K562 (cell line): ENCODE results near the gene GPR25. TPM values are rescaled to one million over a fixed set of nuclear protein-coding genes. Genes with fewer than 3 reads are reported as not detected.

Experiments used
- CCNT2 ChIP-seq: IDR thresholded peaks from 2 replicates; pipeline ENCODE4 v1.6.1; 2011; ENCODE audit warnings: borderline replicate concordance, low read depth, mild to moderate bottlenecking, moderate library complexity, mixed read lengths, low read length; ENCODE audit not compliant: insufficient read length; ENCODE audit errors: extremely low read depth
- KDM5B ChIP-seq: fragments of 200-600 bp; sonication (generic); IDR thresholded peaks from 2 replicates; pipeline ENCODE4 v1.6.1; 2012; ENCODE audit warnings: low read depth, mild to moderate bottlenecking, moderate library complexity, low read length, control low read depth, inconsistent platforms; ENCODE audit not compliant: insufficient replicate concordance
- MYBL2 ChIP-seq, 2 experiments: fragments of 450-650 bp in 1 of 2; sonication (generic) in 1 of 2; formaldehyde crosslinking in 1 of 2; IDR thresholded peaks; 2 replicates each; pipeline versions ENCODE4 v1.6.1 to v1.8.1; 2017 to 2022; ENCODE audit warnings: borderline replicate concordance in 1 of 2, inconsistent platforms in 1 of 2, low read depth in 1 of 2, mild to moderate bottlenecking in 1 of 2, missing genetic modification reagents in 1 of 2, moderate library complexity in 1 of 2
- SIRT6 ChIP-seq: IDR thresholded peaks from one replicate; pipeline ENCODE4 v1.6.1; 2012; ENCODE audit warnings: low read depth, mild to moderate bottlenecking, control low read depth, inconsistent platforms, low read length, moderate library complexity
- SOX6 ChIP-seq: fragments of 450-650 bp; IDR thresholded peaks from 2 replicates; pipeline ENCODE4 v1.6.1; 2014; ENCODE audit warnings: mild to moderate bottlenecking
- ZNF212 ChIP-seq: fragments of 450-650 bp; formaldehyde crosslinking; IDR thresholded peaks from 2 replicates; pipeline ENCODE4 v1.4.0; 2020; ENCODE audit warnings: mild to moderate bottlenecking
- polyA plus RNA-seq, 8 experiments: library from polyadenylated mRNA; depleted of rRNA in 4 of 8; stranded (reverse) in 5 of 8; unstranded in 3 of 8; fragments of >200 nt; fragmentation: Nextera tagmentation in 2 of 8; fragmentation: Illumina TruSeq in 1 of 8; extraction: Ambion mirVana in 2 of 8; extraction: Trizol in 1 of 8; gene quantifications; 2 replicates each; pipeline versions ENCODE4 v1.2.1 to v1.2.3, GENCODE V29; 2011 to 2014; ENCODE audit warnings: inconsistent platforms in 1 of 8, missing spikeins in 1 of 8
- total RNA-seq, 7 experiments: library from RNA; depleted of rRNA in 6 of 7; stranded (reverse); fragments of >200 nt in 6 of 7; fragmentation: Illumina TruSeq in 2 of 7; extraction: Trizol in 2 of 7; gene quantifications; 2 replicates each; pipeline versions ENCODE4 v1.2.1 to v1.2.3, GENCODE V29; 2011 to 2021; ENCODE audit warnings: low replicate concordance in 1 of 7
- TF ChIP-seq, protein P1 (sequence below): fragments of 450-650 bp; IDR thresholded peaks from 2 replicates; pipeline ENCODE4 v1.6.1; 2016; ENCODE audit warnings: mild to moderate bottlenecking, moderate library complexity

Gene GPR25
- total and polyA plus RNA-seq, 9 of the 15 experiments (the other 6 are each of a cell fraction or from before 2014, with no cell fraction given) = not detected

DNA sequence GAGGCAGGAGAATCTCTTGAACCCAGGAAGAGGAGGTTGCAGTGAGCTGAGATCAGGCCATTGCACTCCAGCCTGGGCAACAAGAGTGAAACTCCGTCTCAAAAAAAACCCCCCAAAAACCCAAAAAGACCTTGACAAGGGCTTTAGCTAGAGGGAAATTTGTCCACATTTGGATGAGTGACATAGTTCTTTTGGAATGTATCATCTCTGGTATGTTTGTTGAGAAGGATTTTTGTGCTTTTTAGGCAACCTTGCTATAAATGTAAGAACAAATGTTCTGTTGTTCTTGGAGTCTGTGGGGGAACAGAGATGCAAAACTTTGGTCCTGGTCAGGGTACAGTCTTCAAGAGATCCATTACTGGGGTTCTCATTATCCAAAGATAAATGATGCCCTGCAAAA lies 50.8 kb downstream of the GPR25 start (continued):
- TF ChIP-seq, protein P1, sequence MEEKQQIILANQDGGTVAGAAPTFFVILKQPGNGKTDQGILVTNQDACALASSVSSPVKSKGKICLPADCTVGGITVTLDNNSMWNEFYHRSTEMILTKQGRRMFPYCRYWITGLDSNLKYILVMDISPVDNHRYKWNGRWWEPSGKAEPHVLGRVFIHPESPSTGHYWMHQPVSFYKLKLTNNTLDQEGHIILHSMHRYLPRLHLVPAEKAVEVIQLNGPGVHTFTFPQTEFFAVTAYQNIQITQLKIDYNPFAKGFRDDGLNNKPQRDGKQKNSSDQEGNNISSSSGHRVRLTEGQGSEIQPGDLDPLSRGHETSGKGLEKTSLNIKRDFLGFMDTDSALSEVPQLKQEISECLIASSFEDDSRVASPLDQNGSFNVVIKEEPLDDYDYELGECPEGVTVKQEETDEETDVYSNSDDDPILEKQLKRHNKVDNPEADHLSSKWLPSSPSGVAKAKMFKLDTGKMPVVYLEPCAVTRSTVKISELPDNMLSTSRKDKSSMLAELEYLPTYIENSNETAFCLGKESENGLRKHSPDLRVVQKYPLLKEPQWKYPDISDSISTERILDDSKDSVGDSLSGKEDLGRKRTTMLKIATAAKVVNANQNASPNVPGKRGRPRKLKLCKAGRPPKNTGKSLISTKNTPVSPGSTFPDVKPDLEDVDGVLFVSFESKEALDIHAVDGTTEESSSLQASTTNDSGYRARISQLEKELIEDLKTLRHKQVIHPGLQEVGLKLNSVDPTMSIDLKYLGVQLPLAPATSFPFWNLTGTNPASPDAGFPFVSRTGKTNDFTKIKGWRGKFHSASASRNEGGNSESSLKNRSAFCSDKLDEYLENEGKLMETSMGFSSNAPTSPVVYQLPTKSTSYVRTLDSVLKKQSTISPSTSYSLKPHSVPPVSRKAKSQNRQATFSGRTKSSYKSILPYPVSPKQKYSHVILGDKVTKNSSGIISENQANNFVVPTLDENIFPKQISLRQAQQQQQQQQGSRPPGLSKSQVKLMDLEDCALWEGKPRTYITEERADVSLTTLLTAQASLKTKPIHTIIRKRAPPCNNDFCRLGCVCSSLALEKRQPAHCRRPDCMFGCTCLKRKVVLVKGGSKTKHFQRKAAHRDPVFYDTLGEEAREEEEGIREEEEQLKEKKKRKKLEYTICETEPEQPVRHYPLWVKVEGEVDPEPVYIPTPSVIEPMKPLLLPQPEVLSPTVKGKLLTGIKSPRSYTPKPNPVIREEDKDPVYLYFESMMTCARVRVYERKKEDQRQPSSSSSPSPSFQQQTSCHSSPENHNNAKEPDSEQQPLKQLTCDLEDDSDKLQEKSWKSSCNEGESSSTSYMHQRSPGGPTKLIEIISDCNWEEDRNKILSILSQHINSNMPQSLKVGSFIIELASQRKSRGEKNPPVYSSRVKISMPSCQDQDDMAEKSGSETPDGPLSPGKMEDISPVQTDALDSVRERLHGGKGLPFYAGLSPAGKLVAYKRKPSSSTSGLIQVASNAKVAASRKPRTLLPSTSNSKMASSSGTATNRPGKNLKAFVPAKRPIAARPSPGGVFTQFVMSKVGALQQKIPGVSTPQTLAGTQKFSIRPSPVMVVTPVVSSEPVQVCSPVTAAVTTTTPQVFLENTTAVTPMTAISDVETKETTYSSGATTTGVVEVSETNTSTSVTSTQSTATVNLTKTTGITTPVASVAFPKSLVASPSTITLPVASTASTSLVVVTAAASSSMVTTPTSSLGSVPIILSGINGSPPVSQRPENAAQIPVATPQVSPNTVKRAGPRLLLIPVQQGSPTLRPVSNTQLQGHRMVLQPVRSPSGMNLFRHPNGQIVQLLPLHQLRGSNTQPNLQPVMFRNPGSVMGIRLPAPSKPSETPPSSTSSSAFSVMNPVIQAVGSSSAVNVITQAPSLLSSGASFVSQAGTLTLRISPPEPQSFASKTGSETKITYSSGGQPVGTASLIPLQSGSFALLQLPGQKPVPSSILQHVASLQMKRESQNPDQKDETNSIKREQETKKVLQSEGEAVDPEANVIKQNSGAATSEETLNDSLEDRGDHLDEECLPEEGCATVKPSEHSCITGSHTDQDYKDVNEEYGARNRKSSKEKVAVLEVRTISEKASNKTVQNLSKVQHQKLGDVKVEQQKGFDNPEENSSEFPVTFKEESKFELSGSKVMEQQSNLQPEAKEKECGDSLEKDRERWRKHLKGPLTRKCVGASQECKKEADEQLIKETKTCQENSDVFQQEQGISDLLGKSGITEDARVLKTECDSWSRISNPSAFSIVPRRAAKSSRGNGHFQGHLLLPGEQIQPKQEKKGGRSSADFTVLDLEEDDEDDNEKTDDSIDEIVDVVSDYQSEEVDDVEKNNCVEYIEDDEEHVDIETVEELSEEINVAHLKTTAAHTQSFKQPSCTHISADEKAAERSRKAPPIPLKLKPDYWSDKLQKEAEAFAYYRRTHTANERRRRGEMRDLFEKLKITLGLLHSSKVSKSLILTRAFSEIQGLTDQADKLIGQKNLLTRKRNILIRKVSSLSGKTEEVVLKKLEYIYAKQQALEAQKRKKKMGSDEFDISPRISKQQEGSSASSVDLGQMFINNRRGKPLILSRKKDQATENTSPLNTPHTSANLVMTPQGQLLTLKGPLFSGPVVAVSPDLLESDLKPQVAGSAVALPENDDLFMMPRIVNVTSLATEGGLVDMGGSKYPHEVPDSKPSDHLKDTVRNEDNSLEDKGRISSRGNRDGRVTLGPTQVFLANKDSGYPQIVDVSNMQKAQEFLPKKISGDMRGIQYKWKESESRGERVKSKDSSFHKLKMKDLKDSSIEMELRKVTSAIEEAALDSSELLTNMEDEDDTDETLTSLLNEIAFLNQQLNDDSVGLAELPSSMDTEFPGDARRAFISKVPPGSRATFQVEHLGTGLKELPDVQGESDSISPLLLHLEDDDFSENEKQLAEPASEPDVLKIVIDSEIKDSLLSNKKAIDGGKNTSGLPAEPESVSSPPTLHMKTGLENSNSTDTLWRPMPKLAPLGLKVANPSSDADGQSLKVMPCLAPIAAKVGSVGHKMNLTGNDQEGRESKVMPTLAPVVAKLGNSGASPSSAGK = no peak
- TF ChIP-seq KDM5B = no peak
- TF ChIP-seq SIRT6 = no peak
- no peak for TF ChIP-seq MYBL2 (IDR thresholded peaks at IDR 0.05; ENCODE audit: low read depth)
- no peak for TF ChIP-seq MYBL2 (CRISPR knock-in tag; IDR thresholded peaks at IDR 0.05; ENCODE audit: borderline replicate concordance)
- no peak for TF ChIP-seq ZNF212 (CRISPR knock-in tag)
- TF ChIP-seq SOX6 = no peak
- TF ChIP-seq CCNT2 = no peak

Other genes starting within 250 kb of the GPR25 start
- gene DDX59, start 203.1 kb upstream of the GPR25 start, total RNA-seq (2014; rRNA removed) = 15.8 and 18.4 TPM in 2 replicates
- gene DDX59, start 203.1 kb upstream of the GPR25 start, total RNA-seq (2014; rRNA removed; fragmentation: Illumina TruSeq; extraction: Trizol) = 21.1 and 23.9 TPM in 2 replicates
- 20.0 and 24.1 TPM in 2 replicates for gene DDX59, start 203.1 kb upstream of the GPR25 start, total RNA-seq (2015; rRNA removed; fragmentation: Illumina TruSeq; extraction: Trizol)
- gene DDX59, start 203.1 kb upstream of the GPR25 start, total RNA-seq (2021) = 17.9 and 19.9 TPM in 2 replicates
- 19.8 and 23.4 TPM in 2 replicates for gene DDX59, start 203.1 kb upstream of the GPR25 start, polyA plus RNA-seq (2011; rRNA removed)
- gene DDX59, start 203.1 kb upstream of the GPR25 start, polyA plus RNA-seq (2014; fragmentation: Illumina TruSeq; extraction: Trizol) = 21.1 and 30.4 TPM in 2 replicates
- gene DDX59, start 203.1 kb upstream of the GPR25 start, polyA plus RNA-seq (2014; fragmentation: Nextera tagmentation; extraction: Ambion mirVana) = 1 to 10 TPM; 8.3 TPM
- 24.4 and 25.7 TPM in 2 replicates for gene DDX59, start 203.1 kb upstream of the GPR25 start, polyA plus RNA-seq (2014; rRNA removed)
- 2.7 and 2.9 TPM in 2 replicates for gene CAMSAP2, start 134.1 kb upstream of the GPR25 start, total RNA-seq (2014; rRNA removed)
- 5.8 and 6.9 TPM in 2 replicates for gene CAMSAP2, start 134.1 kb upstream of the GPR25 start, total RNA-seq (2014; rRNA removed; fragmentation: Illumina TruSeq; extraction: Trizol)
- 7.4 and 7.5 TPM in 2 replicates for gene CAMSAP2, start 134.1 kb upstream of the GPR25 start, total RNA-seq (2015; rRNA removed; fragmentation: Illumina TruSeq; extraction: Trizol)
- 5.2 and 5.3 TPM in 2 replicates for gene CAMSAP2, start 134.1 kb upstream of the GPR25 start, total RNA-seq (2021)
- gene CAMSAP2, start 134.1 kb upstream of the GPR25 start, polyA plus RNA-seq (2011; rRNA removed) = 2.7 and 3.3 TPM in 2 replicates
- gene CAMSAP2, start 134.1 kb upstream of the GPR25 start, polyA plus RNA-seq (2014; fragmentation: Illumina TruSeq; extraction: Trizol) = 4.8 and 5.9 TPM in 2 replicates
- gene CAMSAP2, start 134.1 kb upstream of the GPR25 start, polyA plus RNA-seq (2014; fragmentation: Nextera tagmentation; extraction: Ambion mirVana) = 1 to 10 TPM; 1.4 to 1.7 TPM
- gene CAMSAP2, start 134.1 kb upstream of the GPR25 start, polyA plus RNA-seq (2014; rRNA removed) = 2.5 and 3.3 TPM in 2 replicates
- not detected in 2 replicates for gene INAVA, start 21.9 kb downstream of the GPR25 start, total RNA-seq (2014; rRNA removed)
- gene INAVA, start 21.9 kb downstream of the GPR25 start, total RNA-seq (2014; rRNA removed; fragmentation: Illumina TruSeq; extraction: Trizol) = not detected in 2 replicates
- not detected in 2 replicates for gene INAVA, start 21.9 kb downstream of the GPR25 start, total RNA-seq (2015; rRNA removed; fragmentation: Illumina TruSeq; extraction: Trizol)
- gene INAVA, start 21.9 kb downstream of the GPR25 start, total RNA-seq (2021) = 0.09 TPM in 1 of 2 replicates, not detected in the other
- gene INAVA, start 21.9 kb downstream of the GPR25 start, polyA plus RNA-seq (2011; rRNA removed) = not detected in 2 replicates
- not detected in 2 replicates for gene INAVA, start 21.9 kb downstream of the GPR25 start, polyA plus RNA-seq (2014; fragmentation: Illumina TruSeq; extraction: Trizol)
- not detected for gene INAVA, start 21.9 kb downstream of the GPR25 start, polyA plus RNA-seq (2014; fragmentation: Nextera tagmentation; extraction: Ambion mirVana)
- gene INAVA, start 21.9 kb downstream of the GPR25 start, polyA plus RNA-seq (2014; rRNA removed) = not detected in 2 replicates
- gene KIF21B, start 150.7 kb downstream of the GPR25 start, total RNA-seq (2014; rRNA removed) = 5.9 and 8.4 TPM in 2 replicates
- gene KIF21B, start 150.7 kb downstream of the GPR25 start, total RNA-seq (2014; rRNA removed; fragmentation: Illumina TruSeq; extraction: Trizol) = 2.8 and 3.3 TPM in 2 replicates
- gene KIF21B, start 150.7 kb downstream of the GPR25 start, total RNA-seq (2015; rRNA removed; fragmentation: Illumina TruSeq; extraction: Trizol) = 3.1 and 3.3 TPM in 2 replicates
- gene KIF21B, start 150.7 kb downstream of the GPR25 start, total RNA-seq (2021) = 11.5 and 13.4 TPM in 2 replicates
- 7.8 and 15.2 TPM in 2 replicates for gene KIF21B, start 150.7 kb downstream of the GPR25 start, polyA plus RNA-seq (2011; rRNA removed)
- 7.3 and 9.6 TPM in 2 replicates for gene KIF21B, start 150.7 kb downstream of the GPR25 start, polyA plus RNA-seq (2014; fragmentation: Illumina TruSeq; extraction: Trizol)
- under 1 TPM; 0.46 to 0.48 TPM for gene KIF21B, start 150.7 kb downstream of the GPR25 start, polyA plus RNA-seq (2014; fragmentation: Nextera tagmentation; extraction: Ambion mirVana)
- 6.3 and 7.5 TPM in 2 replicates for gene KIF21B, start 150.7 kb downstream of the GPR25 start, polyA plus RNA-seq (2014; rRNA removed)
- gene CACNA1S, start 239.4 kb downstream of the GPR25 start, total RNA-seq (2014; rRNA removed) = not detected in 2 replicates
- gene CACNA1S, start 239.4 kb downstream of the GPR25 start, total RNA-seq (2014; rRNA removed; fragmentation: Illumina TruSeq; extraction: Trizol) = not detected in 2 replicates
- not detected in 2 replicates for gene CACNA1S, start 239.4 kb downstream of the GPR25 start, total RNA-seq (2015; rRNA removed; fragmentation: Illumina TruSeq; extraction: Trizol)
- not detected in 2 replicates for gene CACNA1S, start 239.4 kb downstream of the GPR25 start, total RNA-seq (2021)
- gene CACNA1S, start 239.4 kb downstream of the GPR25 start, polyA plus RNA-seq (2011; rRNA removed) = not detected in 2 replicates
- gene CACNA1S, start 239.4 kb downstream of the GPR25 start, polyA plus RNA-seq (2014; fragmentation: Illumina TruSeq; extraction: Trizol) = not detected in 2 replicates
- gene CACNA1S, start 239.4 kb downstream of the GPR25 start, polyA plus RNA-seq (2014; fragmentation: Nextera tagmentation; extraction: Ambion mirVana) = not detected
- not detected in 2 replicates for gene CACNA1S, start 239.4 kb downstream of the GPR25 start, polyA plus RNA-seq (2014; rRNA removed)